ENCODE data around the gene RDH14. TPM values are rescaled to one million over a fixed set of nuclear protein-coding genes. Genes with fewer than 3 reads are reported as not detected.

RDH14 gene
- total and polyA plus RNA-seq, 3 donors from 2014 or later, result 30.7 to 40.1 (median 37.2) TPM

GRCh38 chr2:18522484-18523146, 37.8 kb downstream of the RDH14 start:
- 90 to 94% methylated on average over 2 of the region's 2 CpGs for WGBS, 2 donors
- H3K27ac ChIP-seq, result no peak overlapping the region
- no peaks in the 10 kb centered on the region for H3K36me3 ChIP-seq (ENCODE audit: low read depth, missing control alignments)
- intact Hi-C loops (cut with DNase I; ENCODE audit: low total_unique reads), result loop anchor here (10.0 kb wide), 1 partner anchor 842 kb away; no protein-coding TSS in a partner anchor
- no peak for TF ChIP-seq POLR2A (IDR thresholded peaks at IDR 0.05)
- peaks cover 8% of the 10 kb centered on the region for H3K4me1 ChIP-seq
- no peak for DNase-seq
- H3K9me3 ChIP-seq, result no peaks in the 10 kb centered on the region
- no peaks in the 10 kb centered on the region for H3K27me3 ChIP-seq
- no peak overlapping the region for H3K4me3 ChIP-seq

DNA sequence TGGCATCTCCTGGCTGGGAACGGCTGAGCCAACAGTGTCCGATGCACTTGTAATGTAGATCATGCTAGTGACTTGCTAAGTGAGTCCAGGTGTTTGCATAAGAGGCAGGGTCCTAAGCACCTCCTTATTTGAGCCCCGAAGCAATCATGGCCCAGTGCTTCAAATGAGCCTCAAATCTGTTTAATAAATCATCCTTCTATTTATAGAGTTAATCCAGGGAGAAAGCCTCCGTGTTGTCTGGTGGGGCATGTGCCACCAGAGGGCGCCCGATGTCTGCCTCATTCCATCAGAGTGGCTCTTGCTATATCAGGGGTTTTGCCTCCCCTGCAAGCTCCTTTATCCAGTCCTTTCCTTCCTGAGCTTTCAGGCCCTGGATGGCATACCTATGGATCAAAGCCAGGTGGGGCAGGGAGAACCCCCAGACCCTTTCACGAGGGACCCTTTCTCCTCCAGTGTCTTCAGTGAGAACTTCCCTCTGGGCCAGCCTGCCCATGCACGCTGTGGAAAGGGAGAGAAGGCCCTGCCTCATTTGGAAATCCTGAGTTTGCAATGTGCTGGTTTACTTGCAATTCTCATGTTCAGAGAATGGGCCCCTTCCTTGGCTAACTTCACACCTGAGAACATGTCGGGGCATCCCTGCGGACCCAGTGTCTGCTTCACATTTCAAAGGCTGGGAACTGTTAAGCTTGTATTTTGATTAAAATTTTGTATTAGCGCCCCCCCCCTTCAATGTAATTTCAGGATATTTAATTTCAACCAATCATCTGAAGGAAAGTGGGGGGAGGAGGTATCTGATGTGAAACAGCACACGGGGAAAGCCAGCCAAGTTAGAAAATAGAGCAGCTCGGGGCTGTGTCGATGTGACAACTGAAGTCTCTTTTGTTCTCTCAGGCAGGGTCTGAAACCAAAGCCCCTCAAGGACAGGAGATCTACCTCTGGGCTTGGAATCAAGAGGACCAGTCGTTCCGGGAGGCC, 39.7 kb downstream of the RDH14 start:
- 43 to 56% methylated on average over 16 of the region's 16 CpGs for WGBS, 2 donors
- H3K36me3 ChIP-seq (ENCODE audit: low read depth, missing control alignments), result no peaks in the 10 kb centered on the region
- peak; percentile 84 to 91 (median 85) for TF ChIP-seq CTCF (IDR thresholded peaks at IDR 0.05)
- no peak for TF ChIP-seq POLR2A (IDR thresholded peaks at IDR 0.05)
- no peaks in the 10 kb centered on the region for H3K9me3 ChIP-seq
- H3K4me1 ChIP-seq, result peaks cover 8% of the 10 kb centered on the region
- H3K27me3 ChIP-seq, result no peaks in the 10 kb centered on the region
- no peak overlapping the region for H3K27ac ChIP-seq
- H3K4me3 ChIP-seq, result no peak overlapping the region
- DNase-seq, result peak; percentile 91
- intact Hi-C loops (cut with DNase I; ENCODE audit: low total_unique reads), result loop anchor here (10.0 kb wide), 1 partner anchor 844 kb away; no protein-coding TSS in a partner anchor

DNA sequence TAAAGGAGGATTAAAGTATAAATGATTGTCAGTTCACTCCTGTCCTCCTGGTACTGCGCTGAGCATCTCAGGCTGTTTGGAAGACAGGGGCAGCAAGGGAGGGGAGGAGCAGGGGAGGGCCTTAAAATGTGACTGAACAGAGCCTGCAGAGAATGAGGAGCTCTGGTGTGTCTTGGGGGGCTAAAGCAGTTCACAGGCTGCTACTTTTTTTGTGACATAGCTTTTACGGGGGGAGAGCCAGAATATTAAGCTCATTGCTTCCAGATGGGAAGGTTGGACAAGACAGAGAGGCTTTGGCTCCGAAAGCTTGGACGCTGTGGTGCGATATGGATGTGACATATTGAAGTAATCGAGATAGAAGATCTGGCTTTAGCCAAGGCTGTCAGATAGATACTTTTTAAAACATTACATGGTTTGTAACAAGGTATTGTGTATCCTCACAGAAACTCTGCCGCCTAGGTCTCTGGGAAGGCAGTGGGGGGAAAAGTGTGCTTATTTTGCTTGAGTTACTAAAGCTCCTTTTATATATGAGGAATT, 40.5 kb downstream of the RDH14 start:
- Histone ChIP-seq H3K27me3 (no peaks in the 10 kb centered on the region), H3K4me3 (no peak overlapping the region), H3K4me1 (peaks cover 8% of the 10 kb centered on the region), H3K36me3 (ENCODE audit: low read depth, missing control alignments) (no peaks in the 10 kb centered on the region), H3K9me3 (no peaks in the 10 kb centered on the region), H3K27ac (no peak overlapping the region)
- DNase-seq, result no peak
- TF ChIP-seq POLR2A (IDR thresholded peaks at IDR 0.05) (no peak), CTCF (IDR thresholded peaks at IDR 0.05) (no peak)
- WGBS, 2 donors, result 25 to 36% methylated on average over 7 of the region's 7 CpGs
- intact Hi-C loops (cut with DNase I; ENCODE audit: low total_unique reads), result loop anchor here (10.0 kb wide), 1 partner anchor 845 kb away; no protein-coding TSS in a partner anchor

DNA sequence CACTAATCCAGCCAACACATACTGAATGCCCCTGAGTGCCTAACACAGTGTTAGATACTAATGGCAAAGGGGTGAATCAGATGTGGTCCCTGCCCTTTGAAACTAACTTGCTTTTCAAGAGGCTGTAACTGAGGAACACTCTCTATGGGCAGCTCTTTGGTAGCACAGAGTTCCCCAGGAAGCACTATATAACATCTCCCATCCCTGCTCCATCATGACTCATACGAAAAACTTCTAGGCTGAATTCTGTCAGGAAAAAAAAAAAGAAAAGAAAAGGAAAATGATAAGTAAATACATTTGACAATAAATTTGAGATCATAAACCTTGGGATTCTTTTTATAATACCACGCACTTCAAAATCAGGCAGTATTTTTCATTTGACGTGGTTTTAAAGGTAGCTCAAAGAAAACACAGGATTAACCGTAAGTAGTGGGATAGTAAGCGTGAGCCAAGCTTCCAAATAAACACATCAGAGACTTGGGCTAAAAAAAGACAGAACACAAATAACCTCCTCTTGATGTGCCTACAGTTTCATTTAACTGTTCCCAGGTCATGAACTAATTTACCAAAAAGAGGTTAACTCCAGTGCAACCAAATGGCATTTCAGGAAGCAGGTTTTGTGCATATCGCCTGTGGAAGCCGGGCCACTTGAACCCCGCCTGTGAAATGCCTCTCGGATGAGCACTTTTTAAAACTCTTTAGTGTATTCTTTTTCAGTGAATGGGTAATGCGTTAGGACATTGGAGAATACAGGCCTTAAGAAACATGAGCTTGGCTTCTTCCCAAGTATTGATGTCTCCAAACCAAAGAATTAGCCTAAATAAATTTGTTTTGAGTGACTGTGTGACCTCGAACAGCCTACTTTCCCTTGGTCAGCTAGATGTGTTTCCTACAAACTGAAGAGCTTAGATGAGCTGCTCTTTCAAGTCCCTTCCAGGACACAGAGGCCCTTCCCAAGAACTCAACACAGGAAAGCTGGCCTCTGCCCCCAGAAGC, 42.0 kb downstream of the RDH14 start:
- no peaks in the 10 kb centered on the region for H3K36me3 ChIP-seq (ENCODE audit: low read depth, missing control alignments)
- no peak for TF ChIP-seq POLR2A (IDR thresholded peaks at IDR 0.05)
- TF ChIP-seq CTCF (IDR thresholded peaks at IDR 0.05), result no peak
- no peak for DNase-seq
- WGBS, 2 donors, result 82 to 88% methylated on average over 11 of the region's 11 CpGs
- H3K9me3 ChIP-seq, result no peaks in the 10 kb centered on the region
- H3K27ac ChIP-seq, result no peak overlapping the region
- no peak overlapping the region for H3K4me3 ChIP-seq
- H3K27me3 ChIP-seq, result no peaks in the 10 kb centered on the region
- H3K4me1 ChIP-seq, result peaks cover 8% of the 10 kb centered on the region
- intact Hi-C loops (cut with DNase I; ENCODE audit: low total_unique reads), result no loop called here

Data from testis (tissue), 3 donors.